A549 (cell line): ENCODE results near the gene USH1G.

Experiments used
- CTCF ChIP-seq: fragments of >200 bp; sonication (Bioruptor Twin); formaldehyde crosslinking; IDR thresholded peaks from 3 replicates; pipeline ENCODE4 v1.5.1; 2016
- EP300 ChIP-seq, 2 experiments: fragments of >200 bp; sonication (Bioruptor Twin); formaldehyde crosslinking; IDR thresholded peaks; 2 replicates in 1 of 2; 3 replicates in 1 of 2; pipeline ENCODE4 v1.6.1; 2016 to 2017
- HDAC2 ChIP-seq: fragments of 200-600 bp; sonication (generic); IDR thresholded peaks from 2 replicates; pipeline ENCODE4 v1.6.1; 2016
- PBX3 ChIP-seq: IDR thresholded peaks from 2 replicates; pipeline ENCODE4 v1.6.1; 2012
- POLR2A ChIP-seq: IDR thresholded peaks from 2 replicates; pipeline ENCODE4 v1.6.1; 2012; ENCODE audit warnings: mild to moderate bottlenecking, low read length
- RAD21 ChIP-seq, 2 experiments: fragments of >200 bp in 1 of 2; sonication (Bioruptor Twin) in 1 of 2; formaldehyde crosslinking in 1 of 2; IDR thresholded peaks in 1 of 2; conservative IDR thresholded peaks in 1 of 2; 2 replicates in 1 of 2; 3 replicates in 1 of 2; pipeline ENCODE4 v1.6.1; 2012 to 2018; ENCODE audit warnings: inconsistent platforms in 1 of 2
- SMC3 ChIP-seq: fragments of >200 bp; sonication (Bioruptor Twin); formaldehyde crosslinking; IDR thresholded peaks from 3 replicates; pipeline ENCODE4 v1.6.1; 2018; ENCODE audit warnings: inconsistent platforms
- ZFP36 ChIP-seq: fragments of 450-650 bp; IDR thresholded peaks from 2 replicates; pipeline ENCODE4 v1.6.1; 2014; ENCODE audit warnings: borderline replicate concordance; ENCODE audit not compliant: partially characterized antibody

- no peak for TF ChIP-seq POLR2A
- no peak for TF ChIP-seq EP300 (IDR thresholded peaks at IDR 0.05)
- TF ChIP-seq HDAC2 = no peak
- no peak for TF ChIP-seq ZFP36
- TF ChIP-seq RAD21 (conservative IDR thresholded peaks at IDR 0.05 in 1 of 2, IDR thresholded peaks at IDR 0.05 in 1 of 2) = no peak
- no peak for TF ChIP-seq CTCF
- no peak for TF ChIP-seq PBX3
- no peak for TF ChIP-seq SMC3
Observed at GRCh38 chr17:74918906-74919305, 4.1 kb downstream of the USH1G start.
